Left lung (tissue), 10 donors: ENCODE measurements around the gene DLL1. TPM values are rescaled to one million over a fixed set of nuclear protein-coding genes. Genes with fewer than 3 reads are reported as not detected.

Source experiments
- ATAC-seq: fragments of 200-7000 bp; cut with Tn5 transposase; one replicate; pipeline ENCODE4 v1.9.1; 2020; ENCODE audit warnings: moderate library complexity
- DNase-seq, 4 donors: peaks; one replicate each; pipeline ENCODE4 v3.0.0-alpha.2; 2013 to 2020
- H3K27ac ChIP-seq, 2 donors: fragments of 200-600 bp; sonication (generic) in 1 of 2; one replicate each; pipeline versions ENCODE4 v1.5.0 to v1.8.0; 2020 to 2021
- H3K27me3 ChIP-seq, 2 donors: fragments of 200-600 bp; sonication (generic) in 1 of 2; one replicate each; pipeline versions ENCODE4 v1.5.0 to v1.8.0; 2020 to 2021
- H3K36me3 ChIP-seq, 2 donors: fragments of 200-600 bp; sonication (generic) in 1 of 2; one replicate each; pipeline versions ENCODE4 v1.5.0 to v1.8.0; 2020 to 2021
- H3K4me1 ChIP-seq, 2 donors: fragments of 200-600 bp; one replicate each; pipeline ENCODE4 v1.8.0; 2021
- H3K4me3 ChIP-seq, 2 donors: fragments of 200-600 bp; sonication (generic) in 1 of 2; one replicate each; pipeline versions ENCODE4 v1.5.0 to v1.8.0; 2020 to 2021; ENCODE audit warnings: mild to moderate bottlenecking in 1 of 2
- H3K9me3 ChIP-seq, 2 donors: fragments of 200-600 bp; sonication (generic) in 1 of 2; one replicate each; pipeline versions ENCODE4 v1.5.0 to v1.8.0; 2020 to 2021
- intact Hi-C, 2 donors: fragments of 100-400 bp; cut with DNase I; formaldehyde crosslinking; loops; one replicate each; pipeline versions ENCODE4 v1.11.2 to v1.14.2; 2022
- polyA plus RNA-seq, 6 donors: library from polyadenylated mRNA; unstranded; fragments of 120-200 nt; gene quantifications; one replicate each; pipeline ENCODE4 v1.2.1, GENCODE V29; 2013; ENCODE audit not compliant: insufficient read length in 6 of 6
- total RNA-seq, 2 donors: library from RNA; stranded (reverse); fragmentation: NEBNext Ultra II Directional; extraction: Animal tissue kit (Norgen Biotek cat#: 25700); gene quantifications; one replicate each; pipeline ENCODE4 v1.2.1, GENCODE V29; 2021
- TF ChIP-seq, protein P1 (sequence below), 2 donors: fragments of 200-600 bp; sonication (generic) in 1 of 2; IDR thresholded peaks; one replicate each; pipeline versions ENCODE4 v1.5.0 to v1.8.0; 2021; ENCODE audit warnings: antibody characterized with exemption in 2 of 2
- donor health status: DM: no; HTN: yes; CAD: no.
- donor health status: DM: no; HTN: no; CAD: no.

Gene DLL1
- total and polyA plus RNA-seq, 8 donors = 6.3 to 12.8 (median 10.2) TPM

- Histone ChIP-seq H3K4me3 (no peak overlapping the region), H3K36me3 (no peaks in the 10 kb centered on the region), H3K4me1 (no peaks in the 10 kb centered on the region), H3K27ac (no peak overlapping the region), H3K9me3 (no peaks in the 10 kb centered on the region), H3K27me3 (peaks cover 0 to 21% of the 10 kb centered on the region in 2 donors)
- DNase-seq (peak in 1 of 4 donors; percentile 72), ATAC-seq (no peak)
- TF ChIP-seq, protein P1, sequence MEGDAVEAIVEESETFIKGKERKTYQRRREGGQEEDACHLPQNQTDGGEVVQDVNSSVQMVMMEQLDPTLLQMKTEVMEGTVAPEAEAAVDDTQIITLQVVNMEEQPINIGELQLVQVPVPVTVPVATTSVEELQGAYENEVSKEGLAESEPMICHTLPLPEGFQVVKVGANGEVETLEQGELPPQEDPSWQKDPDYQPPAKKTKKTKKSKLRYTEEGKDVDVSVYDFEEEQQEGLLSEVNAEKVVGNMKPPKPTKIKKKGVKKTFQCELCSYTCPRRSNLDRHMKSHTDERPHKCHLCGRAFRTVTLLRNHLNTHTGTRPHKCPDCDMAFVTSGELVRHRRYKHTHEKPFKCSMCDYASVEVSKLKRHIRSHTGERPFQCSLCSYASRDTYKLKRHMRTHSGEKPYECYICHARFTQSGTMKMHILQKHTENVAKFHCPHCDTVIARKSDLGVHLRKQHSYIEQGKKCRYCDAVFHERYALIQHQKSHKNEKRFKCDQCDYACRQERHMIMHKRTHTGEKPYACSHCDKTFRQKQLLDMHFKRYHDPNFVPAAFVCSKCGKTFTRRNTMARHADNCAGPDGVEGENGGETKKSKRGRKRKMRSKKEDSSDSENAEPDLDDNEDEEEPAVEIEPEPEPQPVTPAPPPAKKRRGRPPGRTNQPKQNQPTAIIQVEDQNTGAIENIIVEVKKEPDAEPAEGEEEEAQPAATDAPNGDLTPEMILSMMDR (IDR thresholded peaks at IDR 0.05) = no peak
- intact Hi-C loops = no loop called here
Observed at GRCh38 chr6:170253226-170253909, 37.5 kb downstream of the DLL1 start.

- TF ChIP-seq, protein P1 (IDR thresholded peaks at IDR 0.05) = no peak
- ATAC-seq (no peak), DNase-seq (peak in 1 of 4 donors; percentile 74)
- peaks cover 0 to 33% of the 10 kb centered on the region in 2 donors for H3K27me3 ChIP-seq
- no peaks in the 10 kb centered on the region for H3K36me3 ChIP-seq
- H3K4me1 ChIP-seq = no peaks in the 10 kb centered on the region
- H3K4me3 ChIP-seq = no peak overlapping the region
- intact Hi-C loops = no loop called here
- no peak overlapping the region for H3K27ac ChIP-seq
- H3K9me3 ChIP-seq = no peaks in the 10 kb centered on the region
Observed at GRCh38 chr6:170251776-170252571, 38.9 kb downstream of the DLL1 start.

DNA sequence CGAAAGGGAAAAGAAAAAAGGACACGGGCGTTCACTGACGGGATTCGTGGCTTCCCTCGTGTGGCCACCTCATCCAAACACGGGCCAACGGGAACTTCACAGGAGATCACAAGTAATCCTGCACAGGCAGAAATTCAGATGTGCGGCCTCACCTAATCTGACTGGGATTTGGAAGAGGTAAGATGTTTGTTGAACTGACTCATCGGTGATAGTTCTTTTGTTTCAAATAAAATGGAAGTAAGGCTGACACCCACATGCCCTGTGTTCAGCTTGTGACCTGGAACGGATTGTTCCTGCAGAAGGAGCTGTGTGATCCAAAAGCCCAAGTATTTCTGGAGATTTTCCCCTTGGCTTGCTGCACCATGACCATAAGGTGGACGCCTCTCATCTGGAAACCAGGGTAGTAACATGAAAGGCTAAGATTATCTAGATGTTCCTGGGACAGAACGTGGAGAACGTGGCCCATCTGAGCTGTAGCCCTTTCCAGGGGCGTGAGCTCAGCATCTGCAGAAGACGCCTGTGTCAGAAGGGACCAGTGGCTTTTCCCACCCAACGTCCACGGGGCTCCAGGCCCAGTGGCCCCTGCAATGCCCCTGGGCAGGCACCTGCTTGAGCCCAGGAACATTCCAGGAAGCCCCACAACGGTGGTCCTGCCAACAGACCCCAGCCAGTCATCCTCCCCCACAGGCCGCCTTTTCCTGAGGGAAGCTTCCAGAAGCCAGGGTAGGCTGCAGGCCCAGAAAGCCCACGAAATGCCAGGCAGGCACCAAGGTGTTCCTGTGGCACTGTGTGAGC lies 39.7 kb downstream of the DLL1 start:
- H3K27me3 ChIP-seq = peaks cover 0 to 33% of the 10 kb centered on the region in 2 donors
- no peak overlapping the region for H3K27ac ChIP-seq
- no peak overlapping the region for H3K4me3 ChIP-seq
- TF ChIP-seq, protein P1 (IDR thresholded peaks at IDR 0.05) = no peak
- DNase-seq (peak in 1 of 4 donors; percentile 46), ATAC-seq (no peak)
- no peaks in the 10 kb centered on the region for H3K9me3 ChIP-seq
- intact Hi-C loops = no loop called here
- H3K36me3 ChIP-seq = no peaks in the 10 kb centered on the region
- no peaks in the 10 kb centered on the region for H3K4me1 ChIP-seq

DNA sequence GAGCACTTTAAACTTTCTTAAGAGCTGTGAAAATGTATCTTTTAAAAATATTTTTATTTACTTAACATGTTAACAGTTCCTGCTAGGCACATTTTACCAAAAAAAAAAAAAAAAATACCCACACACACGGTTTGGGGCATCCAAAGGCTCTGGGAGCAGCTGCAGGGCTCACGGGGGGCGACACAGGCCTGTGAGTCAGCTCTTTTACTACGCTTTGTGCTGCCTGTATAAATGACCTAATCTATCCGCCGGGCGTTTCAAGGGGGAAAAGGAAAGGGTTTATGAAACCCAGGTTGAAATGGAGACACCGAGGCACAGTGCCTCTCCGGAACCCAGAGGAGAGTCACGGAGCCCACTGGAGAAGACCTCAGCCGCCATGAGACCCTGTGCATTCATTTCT lies 40.4 kb downstream of the DLL1 start:
- Histone ChIP-seq H3K9me3 (no peaks in the 10 kb centered on the region), H3K36me3 (no peaks in the 10 kb centered on the region), H3K27me3 (peaks cover 0 to 33% of the 10 kb centered on the region in 2 donors), H3K27ac (no peak overlapping the region), H3K4me1 (no peaks in the 10 kb centered on the region), H3K4me3 (no peak overlapping the region)
- ATAC-seq (no peak), DNase-seq (no peak)
- TF ChIP-seq, protein P1 (IDR thresholded peaks at IDR 0.05) = no peak
- intact Hi-C loops = no loop called here
